HEK293 (cell line): ENCODE results near the gene SP3.

Source experiments
- CTCF ChIA-PET: fragments of 350-600 bp; formaldehyde crosslinking; extraction: SDS; loops from one replicate; lab custom pipeline; 2021; ENCODE audit warnings: antibody characterized with exemption; lab: Yijun Ruan, JAX
- POLR2A ChIA-PET: fragments of 300-600 bp; formaldehyde crosslinking; extraction: SDS; loops from one replicate; lab custom pipeline; 2020; ENCODE audit warnings: antibody characterized with exemption, inconsistent platforms; lab: Yijun Ruan, JAX
- H3K27ac ChIP-seq: fragments of 200-500 bp; sonication (Bioruptor generic); 2 replicates; pipeline ENCODE4 v1.5.1; 2014; ENCODE audit warnings: low read depth, low read length, control low read depth, inconsistent platforms; ENCODE audit errors: extremely low read depth
- H3K36me3 ChIP-seq, 2 experiments: fragments of 200-500 bp in 1 of 2; sonication (Bioruptor generic) in 1 of 2; 1 replicate in 1 of 2; 2 replicates in 1 of 2; pipeline ENCODE4 v1.5.1; 2014 to 2017; ENCODE audit warnings: inconsistent platforms in 2 of 2, low read length in 2 of 2; ENCODE audit not compliant: control insufficient read depth in 2 of 2, insufficient read depth in 1 of 2
- H3K4me1 ChIP-seq: fragments of 200-500 bp; sonication (Bioruptor generic); 2 replicates; pipeline ENCODE4 v1.5.1; 2014; ENCODE audit warnings: mild to moderate bottlenecking, low read length, inconsistent platforms; ENCODE audit not compliant: control insufficient read depth, insufficient read depth
- H3K4me3 ChIP-seq: 2 replicates; pipeline ENCODE4 v1.5.1; 2011; ENCODE audit warnings: low read depth, mild to moderate bottlenecking, control low read depth, low read length, moderate library complexity
- H3K9me3 ChIP-seq: fragments of 200-500 bp; sonication (Bioruptor generic); 2 replicates; pipeline ENCODE4 v1.5.1; 2014; ENCODE audit warnings: low read depth, low read length, inconsistent platforms; ENCODE audit not compliant: control insufficient read depth, insufficient read depth
- HOXA7 ChIP-seq: sonication (generic); formaldehyde crosslinking; IDR thresholded peaks from 2 replicates; pipeline ENCODE4 v1.8.1; 2022; ENCODE audit warnings: missing genetic modification reagents, borderline replicate concordance
- ZFHX2 ChIP-seq: fragments of 450-650 bp; formaldehyde crosslinking; conservative IDR thresholded peaks from 2 replicates; pipeline ENCODE4 v1.5.1; 2016; ENCODE audit warnings: missing biosample characterization, missing genetic modification characterization
- ZNF114 ChIP-seq: fragments of 450-650 bp; formaldehyde crosslinking; IDR thresholded peaks from 2 replicates; pipeline ENCODE4 v1.5.0; 2017; ENCODE audit warnings: missing biosample characterization, missing genetic modification characterization
- ZNF157 ChIP-seq: fragments of 450-650 bp; formaldehyde crosslinking; IDR thresholded peaks from 2 replicates; pipeline ENCODE4 v1.5.1; 2016; ENCODE audit warnings: missing biosample characterization, missing genetic modification characterization
- ZNF202 ChIP-seq: fragments of 450-650 bp; formaldehyde crosslinking; IDR thresholded peaks from 2 replicates; pipeline ENCODE4 v1.5.1; 2016; ENCODE audit warnings: missing biosample characterization, missing genetic modification characterization, borderline replicate concordance
- ZNF248 ChIP-seq: fragments of 450-650 bp; formaldehyde crosslinking; IDR thresholded peaks from 2 replicates; pipeline ENCODE4 v1.5.1; 2017; ENCODE audit warnings: missing biosample characterization, missing genetic modification characterization
- ZNF302 ChIP-seq: fragments of 450-650 bp; formaldehyde crosslinking; IDR thresholded peaks from 2 replicates; pipeline ENCODE4 v1.5.1; 2016; ENCODE audit warnings: missing biosample characterization, missing genetic modification characterization, low read depth
- ZNF324 ChIP-seq: fragments of 450-650 bp; formaldehyde crosslinking; IDR thresholded peaks from 2 replicates; pipeline ENCODE4 v1.5.1; 2016; ENCODE audit warnings: missing biosample characterization, missing genetic modification characterization
- ZNF341 ChIP-seq: fragments of 450-650 bp; formaldehyde crosslinking; IDR thresholded peaks from 2 replicates; pipeline ENCODE4; 2016; ENCODE audit warnings: low read depth, missing biosample characterization, missing genetic modification characterization
- ZNF433 ChIP-seq: fragments of 450-650 bp; formaldehyde crosslinking; IDR thresholded peaks from 2 replicates; pipeline ENCODE4 v1.5.1; 2016; ENCODE audit warnings: missing biosample characterization, missing genetic modification characterization, low read depth
- ZNF510 ChIP-seq: fragments of 450-650 bp; formaldehyde crosslinking; IDR thresholded peaks from 2 replicates; pipeline ENCODE4 v1.5.1; 2018; ENCODE audit warnings: mild to moderate bottlenecking, missing genetic modification characterization, missing biosample characterization; ENCODE audit not compliant: insufficient replicate concordance
- ZNF561 ChIP-seq: fragments of 450-650 bp; IDR thresholded peaks from 2 replicates; pipeline ENCODE4 v1.5.1; 2018; ENCODE audit warnings: missing biosample characterization, missing genetic modification characterization, borderline replicate concordance
- ZNF624 ChIP-seq: fragments of 450-650 bp; formaldehyde crosslinking; IDR thresholded peaks from 2 replicates; pipeline ENCODE4 v1.5.1; 2017; ENCODE audit warnings: missing biosample characterization, missing genetic modification characterization
- ZNF660 ChIP-seq: fragments of 450-650 bp; IDR thresholded peaks from 2 replicates; pipeline ENCODE4 v1.5.1; 2018; ENCODE audit warnings: missing biosample characterization, mild to moderate bottlenecking, missing genetic modification characterization
- TF ChIP-seq, protein P1 (sequence below): fragments of 450-650 bp; formaldehyde crosslinking; IDR thresholded peaks from 2 replicates; pipeline ENCODE4 v1.5.1; 2016; ENCODE audit warnings: missing biosample characterization, missing genetic modification characterization
- TF ChIP-seq, protein P2 (sequence below): fragments of 450-650 bp; formaldehyde crosslinking; IDR thresholded peaks from 2 replicates; pipeline ENCODE4 v1.5.1; 2016; ENCODE audit warnings: missing biosample characterization, missing genetic modification characterization, borderline replicate concordance
- TF ChIP-seq, protein P3 (sequence below): IDR thresholded peaks from 2 replicates; pipeline ENCODE4 v1.6.1; 2011; ENCODE audit warnings: mild to moderate bottlenecking, low read depth, low read length, borderline replicate concordance
- TF ChIP-seq, protein P4 (sequence below): fragments of 450-650 bp; formaldehyde crosslinking; IDR thresholded peaks from 2 replicates; pipeline ENCODE4 v1.5.1; 2016; ENCODE audit warnings: missing biosample characterization, missing genetic modification characterization

The SP3 gene

DNA sequence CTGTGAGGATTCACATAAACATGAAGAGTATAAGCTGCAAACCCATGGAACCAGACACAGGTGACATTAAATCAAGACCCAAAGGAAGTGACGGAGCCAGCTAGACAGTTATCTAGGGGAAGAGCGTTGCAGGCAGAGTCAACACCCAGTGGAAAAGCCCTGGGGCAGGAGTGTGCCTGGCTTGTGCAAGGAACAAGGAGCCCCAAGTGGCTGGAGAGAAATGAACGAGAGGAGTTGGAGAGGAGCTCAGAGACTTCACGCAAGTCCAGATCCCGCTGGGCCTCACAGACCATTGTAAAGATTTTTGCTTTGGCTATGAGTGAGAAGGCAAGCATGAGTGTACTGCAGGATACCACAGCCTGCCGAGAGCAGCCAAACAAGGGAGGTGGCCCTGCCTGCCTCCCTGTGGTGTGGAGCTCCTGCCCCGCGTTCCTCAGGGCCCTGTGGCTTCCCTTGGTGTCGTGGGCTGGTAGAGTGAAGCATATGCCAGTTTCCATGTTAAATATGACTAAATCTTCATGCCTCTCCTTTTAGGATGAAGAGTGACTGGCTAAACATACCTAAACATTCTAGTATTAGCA lies 88.2 kb downstream of the SP3 start:
- ChIA-PET POLR2A (no interaction called here), CTCF (no interaction called here)
- H3K4me3 ChIP-seq, result no peak overlapping the region
- no peaks in the 10 kb centered on the region for H3K9me3 ChIP-seq
- no peaks in the 10 kb centered on the region for H3K4me1 ChIP-seq
- no peaks in the 10 kb centered on the region for H3K36me3 ChIP-seq
- no peak overlapping the region for H3K27ac ChIP-seq
- TF ChIP-seq, protein P1, sequence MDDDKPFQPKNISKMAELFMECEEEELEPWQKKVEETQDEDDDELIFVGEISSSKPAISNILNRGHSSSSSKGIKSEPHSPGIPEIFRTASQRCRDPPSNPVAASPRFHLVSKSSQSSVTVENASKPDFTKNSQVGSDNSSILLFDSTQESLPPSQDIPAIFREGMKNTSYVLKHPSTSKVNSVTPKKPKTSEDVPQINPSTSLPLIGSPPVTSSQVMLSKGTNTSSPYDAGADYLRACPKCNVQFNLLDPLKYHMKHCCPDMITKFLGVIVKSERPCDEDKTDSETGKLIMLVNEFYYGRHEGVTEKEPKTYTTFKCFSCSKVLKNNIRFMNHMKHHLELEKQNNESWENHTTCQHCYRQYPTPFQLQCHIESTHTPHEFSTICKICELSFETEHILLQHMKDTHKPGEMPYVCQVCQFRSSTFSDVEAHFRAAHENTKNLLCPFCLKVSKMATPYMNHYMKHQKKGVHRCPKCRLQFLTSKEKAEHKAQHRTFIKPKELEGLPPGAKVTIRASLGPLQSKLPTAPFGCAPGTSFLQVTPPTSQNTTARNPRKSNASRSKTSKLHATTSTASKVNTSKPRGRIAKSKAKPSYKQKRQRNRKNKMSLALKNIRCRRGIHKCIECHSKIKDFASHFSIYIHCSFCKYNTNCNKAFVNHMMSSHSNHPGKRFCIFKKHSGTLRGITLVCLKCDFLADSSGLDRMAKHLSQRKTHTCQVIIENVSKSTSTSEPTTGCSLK (tag by site-specific recombination), result no peak
- no peak for TF ChIP-seq ZNF114 (tag by site-specific recombination)

DNA sequence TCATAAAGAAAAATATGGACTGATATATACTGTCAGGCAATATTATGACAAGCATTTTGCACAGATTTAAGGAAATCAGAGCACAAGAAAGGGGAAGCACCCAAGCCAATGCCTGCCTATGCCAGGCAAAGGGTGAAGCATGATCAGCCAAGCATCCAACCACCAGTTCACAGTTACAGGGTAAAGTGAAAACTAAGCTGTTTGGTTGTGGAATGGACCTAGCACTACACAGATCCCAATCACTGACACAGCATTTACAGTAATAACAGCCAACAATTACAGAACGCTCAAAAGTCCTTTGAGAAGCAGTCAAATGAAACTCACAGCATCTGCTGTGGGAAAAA lies 90.3 kb downstream of the SP3 start:
- ChIA-PET POLR2A (no interaction called here), CTCF (interaction anchor here (0.6 to 1.0 kb wide), 2 partner anchors 9 to 69 kb away, joined by 3 read pairs; no protein-coding TSS in a partner anchor)
- H3K9me3 ChIP-seq, result no peaks in the 10 kb centered on the region
- no peak overlapping the region for H3K4me3 ChIP-seq
- H3K4me1 ChIP-seq, result no peaks in the 10 kb centered on the region
- TF ChIP-seq ZFHX2 (tag by site-specific recombination) (no peak), ZNF248 (no peak), ZNF510 (tag by site-specific recombination) (no peak), ZNF660 (no peak), ZNF302 (tag by site-specific recombination) (no peak), ZNF324 (tag by site-specific recombination) (no peak), ZNF202 (tag by site-specific recombination) (no peak)
- no peak overlapping the region for H3K27ac ChIP-seq
- H3K36me3 ChIP-seq, result no peaks in the 10 kb centered on the region

DNA sequence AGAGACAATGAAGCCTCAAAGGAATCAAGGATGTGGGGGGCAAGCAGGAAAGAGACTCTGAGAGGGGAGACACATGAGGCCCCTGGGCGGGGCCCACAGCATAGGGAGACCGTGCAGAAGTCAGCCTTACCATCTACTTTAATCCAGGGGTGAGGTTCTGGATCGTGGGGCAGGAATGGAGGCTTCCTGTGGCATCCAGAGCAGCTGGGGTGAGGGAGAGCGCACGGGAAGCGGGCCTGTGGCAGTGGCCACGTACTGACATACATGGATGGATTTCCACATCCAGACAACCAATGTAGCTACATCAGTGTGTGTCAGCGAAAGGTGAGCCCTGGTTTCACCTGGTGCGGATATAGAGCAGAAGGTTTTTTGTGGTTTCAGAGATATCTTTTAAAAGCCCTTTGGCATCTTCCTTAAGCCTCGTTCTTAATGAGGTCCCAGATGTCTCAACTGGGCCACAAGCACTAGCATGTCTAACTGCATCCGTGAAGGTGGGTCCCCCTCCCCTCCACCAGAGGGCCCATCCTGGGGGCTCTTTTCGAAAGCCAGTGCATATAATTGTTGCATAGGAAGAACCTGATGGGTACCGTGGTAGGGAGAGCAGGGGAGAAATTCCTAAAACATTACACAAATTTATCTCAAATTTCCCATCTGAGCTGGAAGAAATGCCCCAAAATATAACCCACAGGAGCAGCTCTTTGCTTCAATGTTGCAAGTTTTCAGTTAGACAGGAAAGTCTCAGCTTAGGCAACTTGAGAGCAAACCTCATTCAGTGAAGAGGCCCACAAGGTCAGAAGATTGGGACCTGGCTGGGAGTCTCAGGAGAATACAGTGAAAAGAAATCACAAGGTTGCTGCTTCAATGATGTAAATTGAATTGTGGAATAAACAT lies 90.9 kb downstream of the SP3 start:
- Histone ChIP-seq H3K4me1 (no peaks in the 10 kb centered on the region), H3K9me3 (no peaks in the 10 kb centered on the region), H3K4me3 (no peak overlapping the region)
- ChIA-PET POLR2A (no interaction called here), CTCF (interaction anchor here (1.0 kb wide), 1 partner anchor 10 kb away, joined by 3 read pairs; no protein-coding TSS in a partner anchor)
- TF ChIP-seq, protein P2, sequence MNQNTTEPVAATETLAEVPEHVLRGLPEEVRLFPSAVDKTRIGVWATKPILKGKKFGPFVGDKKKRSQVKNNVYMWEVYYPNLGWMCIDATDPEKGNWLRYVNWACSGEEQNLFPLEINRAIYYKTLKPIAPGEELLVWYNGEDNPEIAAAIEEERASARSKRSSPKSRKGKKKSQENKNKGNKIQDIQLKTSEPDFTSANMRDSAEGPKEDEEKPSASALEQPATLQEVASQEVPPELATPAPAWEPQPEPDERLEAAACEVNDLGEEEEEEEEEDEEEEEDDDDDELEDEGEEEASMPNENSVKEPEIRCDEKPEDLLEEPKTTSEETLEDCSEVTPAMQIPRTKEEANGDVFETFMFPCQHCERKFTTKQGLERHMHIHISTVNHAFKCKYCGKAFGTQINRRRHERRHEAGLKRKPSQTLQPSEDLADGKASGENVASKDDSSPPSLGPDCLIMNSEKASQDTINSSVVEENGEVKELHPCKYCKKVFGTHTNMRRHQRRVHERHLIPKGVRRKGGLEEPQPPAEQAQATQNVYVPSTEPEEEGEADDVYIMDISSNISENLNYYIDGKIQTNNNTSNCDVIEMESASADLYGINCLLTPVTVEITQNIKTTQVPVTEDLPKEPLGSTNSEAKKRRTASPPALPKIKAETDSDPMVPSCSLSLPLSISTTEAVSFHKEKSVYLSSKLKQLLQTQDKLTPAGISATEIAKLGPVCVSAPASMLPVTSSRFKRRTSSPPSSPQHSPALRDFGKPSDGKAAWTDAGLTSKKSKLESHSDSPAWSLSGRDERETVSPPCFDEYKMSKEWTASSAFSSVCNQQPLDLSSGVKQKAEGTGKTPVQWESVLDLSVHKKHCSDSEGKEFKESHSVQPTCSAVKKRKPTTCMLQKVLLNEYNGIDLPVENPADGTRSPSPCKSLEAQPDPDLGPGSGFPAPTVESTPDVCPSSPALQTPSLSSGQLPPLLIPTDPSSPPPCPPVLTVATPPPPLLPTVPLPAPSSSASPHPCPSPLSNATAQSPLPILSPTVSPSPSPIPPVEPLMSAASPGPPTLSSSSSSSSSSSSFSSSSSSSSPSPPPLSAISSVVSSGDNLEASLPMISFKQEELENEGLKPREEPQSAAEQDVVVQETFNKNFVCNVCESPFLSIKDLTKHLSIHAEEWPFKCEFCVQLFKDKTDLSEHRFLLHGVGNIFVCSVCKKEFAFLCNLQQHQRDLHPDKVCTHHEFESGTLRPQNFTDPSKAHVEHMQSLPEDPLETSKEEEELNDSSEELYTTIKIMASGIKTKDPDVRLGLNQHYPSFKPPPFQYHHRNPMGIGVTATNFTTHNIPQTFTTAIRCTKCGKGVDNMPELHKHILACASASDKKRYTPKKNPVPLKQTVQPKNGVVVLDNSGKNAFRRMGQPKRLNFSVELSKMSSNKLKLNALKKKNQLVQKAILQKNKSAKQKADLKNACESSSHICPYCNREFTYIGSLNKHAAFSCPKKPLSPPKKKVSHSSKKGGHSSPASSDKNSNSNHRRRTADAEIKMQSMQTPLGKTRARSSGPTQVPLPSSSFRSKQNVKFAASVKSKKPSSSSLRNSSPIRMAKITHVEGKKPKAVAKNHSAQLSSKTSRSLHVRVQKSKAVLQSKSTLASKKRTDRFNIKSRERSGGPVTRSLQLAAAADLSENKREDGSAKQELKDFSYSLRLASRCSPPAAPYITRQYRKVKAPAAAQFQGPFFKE (tag by site-specific recombination), result no peak
- TF ChIP-seq ZNF341, result no peak
- no peak for TF ChIP-seq ZNF624 (tag by site-specific recombination)
- TF ChIP-seq, protein P3, sequence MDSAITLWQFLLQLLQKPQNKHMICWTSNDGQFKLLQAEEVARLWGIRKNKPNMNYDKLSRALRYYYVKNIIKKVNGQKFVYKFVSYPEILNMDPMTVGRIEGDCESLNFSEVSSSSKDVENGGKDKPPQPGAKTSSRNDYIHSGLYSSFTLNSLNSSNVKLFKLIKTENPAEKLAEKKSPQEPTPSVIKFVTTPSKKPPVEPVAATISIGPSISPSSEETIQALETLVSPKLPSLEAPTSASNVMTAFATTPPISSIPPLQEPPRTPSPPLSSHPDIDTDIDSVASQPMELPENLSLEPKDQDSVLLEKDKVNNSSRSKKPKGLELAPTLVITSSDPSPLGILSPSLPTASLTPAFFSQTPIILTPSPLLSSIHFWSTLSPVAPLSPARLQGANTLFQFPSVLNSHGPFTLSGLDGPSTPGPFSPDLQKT, result no peak
- no peak for TF ChIP-seq ZNF157 (tag by site-specific recombination)
- TF ChIP-seq HOXA7 (CRISPR knock-in tag), result no peak
- no peak for TF ChIP-seq ZNF561
- no peak for TF ChIP-seq ZNF433
- TF ChIP-seq, protein P4, sequence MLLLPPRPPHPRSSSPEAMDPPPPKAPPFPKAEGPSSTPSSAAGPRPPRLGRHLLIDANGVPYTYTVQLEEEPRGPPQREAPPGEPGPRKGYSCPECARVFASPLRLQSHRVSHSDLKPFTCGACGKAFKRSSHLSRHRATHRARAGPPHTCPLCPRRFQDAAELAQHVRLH (tag by site-specific recombination), result no peak
- TF ChIP-seq, all 188 proteins: peak for 0
- no peaks in the 10 kb centered on the region for H3K36me3 ChIP-seq
- H3K27ac ChIP-seq, result no peak overlapping the region
